ENCODE results near the gene CAPN2. TPM values are rescaled to one million over a fixed set of nuclear protein-coding genes. Genes with fewer than 3 reads are reported as not detected.

CAPN2 gene
- total RNA-seq, 1 donor from 2014 or later: 306 TPM

DNA sequence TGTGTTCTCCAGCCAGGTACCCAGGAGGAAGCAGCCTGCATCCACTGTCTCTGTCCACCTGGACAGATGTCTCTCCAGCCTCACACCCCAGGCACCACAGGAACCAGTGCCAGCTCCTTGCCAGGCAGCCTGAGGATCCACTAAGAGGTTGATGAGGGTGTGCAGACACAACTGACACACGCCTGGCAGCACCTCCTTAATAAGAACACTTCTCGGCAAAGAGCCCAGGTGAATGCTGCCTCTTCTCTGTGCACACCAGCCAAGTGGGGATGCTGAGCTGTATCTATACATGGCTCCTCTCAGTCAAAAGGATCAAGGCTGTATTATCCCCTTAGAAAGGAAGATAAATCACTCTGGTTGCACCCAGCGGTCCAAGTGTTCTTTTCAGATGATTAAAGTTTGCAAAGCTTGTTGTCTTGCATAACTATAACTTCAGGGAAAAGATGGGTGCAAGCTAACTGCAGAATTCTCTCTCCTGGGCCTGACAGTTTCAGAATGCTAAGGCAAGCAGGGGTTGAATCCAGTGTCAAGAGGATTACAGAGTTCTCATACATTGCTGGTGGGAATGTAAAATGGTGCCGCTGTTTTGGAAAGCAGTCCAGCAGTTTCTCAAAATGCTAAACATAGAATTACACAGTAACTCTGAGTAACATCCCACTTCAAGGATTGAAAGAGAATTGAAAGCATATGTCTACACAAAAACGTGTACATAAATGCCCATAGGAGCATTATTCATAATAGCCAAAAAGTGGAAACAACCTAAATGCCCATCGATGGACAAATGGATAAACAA is 43.1 kb upstream of the CAPN2 start:
- no peak overlapping the region for H3K4me3 ChIP-seq
- TF ChIP-seq, protein P1, sequence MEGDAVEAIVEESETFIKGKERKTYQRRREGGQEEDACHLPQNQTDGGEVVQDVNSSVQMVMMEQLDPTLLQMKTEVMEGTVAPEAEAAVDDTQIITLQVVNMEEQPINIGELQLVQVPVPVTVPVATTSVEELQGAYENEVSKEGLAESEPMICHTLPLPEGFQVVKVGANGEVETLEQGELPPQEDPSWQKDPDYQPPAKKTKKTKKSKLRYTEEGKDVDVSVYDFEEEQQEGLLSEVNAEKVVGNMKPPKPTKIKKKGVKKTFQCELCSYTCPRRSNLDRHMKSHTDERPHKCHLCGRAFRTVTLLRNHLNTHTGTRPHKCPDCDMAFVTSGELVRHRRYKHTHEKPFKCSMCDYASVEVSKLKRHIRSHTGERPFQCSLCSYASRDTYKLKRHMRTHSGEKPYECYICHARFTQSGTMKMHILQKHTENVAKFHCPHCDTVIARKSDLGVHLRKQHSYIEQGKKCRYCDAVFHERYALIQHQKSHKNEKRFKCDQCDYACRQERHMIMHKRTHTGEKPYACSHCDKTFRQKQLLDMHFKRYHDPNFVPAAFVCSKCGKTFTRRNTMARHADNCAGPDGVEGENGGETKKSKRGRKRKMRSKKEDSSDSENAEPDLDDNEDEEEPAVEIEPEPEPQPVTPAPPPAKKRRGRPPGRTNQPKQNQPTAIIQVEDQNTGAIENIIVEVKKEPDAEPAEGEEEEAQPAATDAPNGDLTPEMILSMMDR (IDR thresholded peaks at IDR 0.05): no peak
- H3K27ac ChIP-seq: no peak overlapping the region
- no peak for DNase-seq
- intact Hi-C loops (cut with DNase I): no loop called here
- H3K27me3 ChIP-seq: no peaks in the 10 kb centered on the region
- H3K9me3 ChIP-seq: no peaks in the 10 kb centered on the region
- H3K4me1 ChIP-seq: no peaks in the 10 kb centered on the region
- H3K36me3 ChIP-seq: no peaks in the 10 kb centered on the region
- ATAC-seq: no peak

DNA sequence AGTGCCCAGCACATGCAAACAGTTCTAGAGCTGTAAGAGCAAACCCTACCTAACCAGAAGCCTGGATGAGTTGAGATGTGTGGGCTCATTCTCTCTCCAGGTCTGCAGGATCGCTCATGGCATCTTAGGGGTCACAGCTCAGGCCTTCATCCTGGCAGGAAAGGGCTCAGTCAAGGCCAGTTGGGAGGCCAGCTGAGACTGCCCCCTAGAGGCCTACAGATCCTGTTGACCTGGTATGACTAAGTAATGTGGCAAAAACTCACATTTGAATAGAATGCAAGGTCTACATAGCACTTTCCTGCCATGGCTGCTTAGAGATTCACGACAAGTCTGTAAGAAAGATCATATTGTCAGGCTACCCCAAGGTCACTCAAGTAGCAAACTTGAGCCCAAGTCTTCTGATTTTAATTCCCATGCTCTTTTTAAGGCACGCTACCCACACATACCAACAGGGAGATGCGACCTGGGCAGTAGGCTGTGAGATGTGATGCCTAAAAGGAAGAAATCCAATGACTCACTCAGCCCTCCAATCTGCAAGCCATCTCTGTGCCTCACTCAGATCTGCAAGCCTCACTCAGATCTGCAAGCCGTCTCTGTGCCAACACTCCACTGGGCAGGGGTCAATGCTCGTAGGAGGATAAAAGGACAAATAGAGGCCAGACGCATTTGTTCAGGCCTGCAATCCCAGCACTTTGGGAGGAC is 41.7 kb upstream of the CAPN2 start:
- no peak for DNase-seq
- Histone ChIP-seq H3K9me3 (no peaks in the 10 kb centered on the region), H3K36me3 (no peaks in the 10 kb centered on the region), H3K4me3 (no peak overlapping the region), H3K4me1 (no peaks in the 10 kb centered on the region), H3K27me3 (no peaks in the 10 kb centered on the region), H3K27ac (no peak overlapping the region)
- ATAC-seq: peak; percentile 80
- intact Hi-C loops (cut with DNase I): no loop called here
- TF ChIP-seq, protein P1 (IDR thresholded peaks at IDR 0.05): peak; percentile 48

DNA sequence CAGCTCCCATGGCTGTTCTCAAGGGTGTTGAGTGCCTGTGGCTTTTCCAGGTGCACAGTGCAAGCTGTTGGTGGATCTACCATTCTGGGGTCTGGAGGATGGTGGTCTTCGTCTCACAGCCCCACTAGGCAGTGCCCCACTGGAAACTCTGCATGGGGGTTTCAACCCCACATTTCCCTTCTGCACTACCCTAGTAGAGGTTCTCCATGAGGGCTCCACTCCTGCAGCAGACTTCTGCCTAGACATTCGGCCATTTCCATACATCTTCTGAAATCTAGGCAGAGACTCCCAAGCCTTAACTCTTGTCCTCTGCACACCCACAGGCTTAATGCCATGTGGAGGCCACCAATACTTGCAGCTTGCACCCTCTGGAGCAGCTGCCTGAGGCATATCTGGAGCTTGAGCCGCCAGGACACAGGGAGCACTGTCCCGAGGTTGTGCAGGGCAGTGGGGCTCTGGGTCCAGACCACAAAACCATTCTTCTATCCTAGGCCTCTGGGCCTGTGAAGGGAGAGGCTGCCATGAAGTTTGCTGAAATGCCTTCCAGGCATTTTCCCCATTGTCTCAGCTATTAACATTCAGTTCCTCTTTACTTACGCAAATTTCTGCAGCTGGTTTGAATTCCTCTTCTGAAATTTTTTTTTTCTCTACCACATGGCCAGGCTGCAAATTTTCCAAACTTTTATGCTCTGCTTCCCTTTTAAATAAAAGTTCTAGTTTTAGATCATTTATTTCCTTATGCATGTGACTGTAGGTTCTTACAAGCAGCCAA is 38.0 kb upstream of the CAPN2 start:
- Histone ChIP-seq H3K27ac (no peak overlapping the region), H3K36me3 (no peaks in the 10 kb centered on the region), H3K9me3 (no peaks in the 10 kb centered on the region), H3K4me3 (no peak overlapping the region), H3K27me3 (no peaks in the 10 kb centered on the region), H3K4me1 (no peaks in the 10 kb centered on the region)
- DNase-seq: no peak
- intact Hi-C loops (cut with DNase I): no loop called here
- no peak for ATAC-seq
- TF ChIP-seq, protein P1 (IDR thresholded peaks at IDR 0.05): no peak

DNA sequence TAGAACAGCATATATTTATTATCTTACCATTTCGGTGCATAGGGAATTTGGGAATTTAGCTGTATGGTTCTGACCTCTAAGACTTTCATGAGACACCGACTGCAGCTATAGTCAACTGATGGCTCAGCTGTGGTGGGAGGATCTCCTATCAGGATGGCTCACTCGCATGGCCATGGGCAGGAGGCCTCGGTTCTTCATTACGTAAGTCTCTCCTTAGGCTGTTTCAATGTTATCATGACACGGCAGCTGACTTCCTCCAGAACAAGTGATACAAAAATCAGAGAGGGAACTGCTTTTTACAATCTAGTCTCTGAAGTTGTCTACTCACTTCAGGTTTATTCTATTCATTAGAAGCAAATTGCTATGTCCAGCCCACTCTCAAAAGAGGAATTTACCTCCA is 33.5 kb upstream of the CAPN2 start:
- DNase-seq (no peak), ATAC-seq (peak; percentile 73)
- H3K4me1 ChIP-seq: no peaks in the 10 kb centered on the region
- intact Hi-C loops (cut with DNase I): no loop called here
- H3K4me3 ChIP-seq: no peak overlapping the region
- no peak overlapping the region for H3K27ac ChIP-seq
- H3K36me3 ChIP-seq: no peaks in the 10 kb centered on the region
- H3K27me3 ChIP-seq: no peaks in the 10 kb centered on the region
- no peaks in the 10 kb centered on the region for H3K9me3 ChIP-seq
- TF ChIP-seq, protein P1 (IDR thresholded peaks at IDR 0.05): no peak

DNA sequence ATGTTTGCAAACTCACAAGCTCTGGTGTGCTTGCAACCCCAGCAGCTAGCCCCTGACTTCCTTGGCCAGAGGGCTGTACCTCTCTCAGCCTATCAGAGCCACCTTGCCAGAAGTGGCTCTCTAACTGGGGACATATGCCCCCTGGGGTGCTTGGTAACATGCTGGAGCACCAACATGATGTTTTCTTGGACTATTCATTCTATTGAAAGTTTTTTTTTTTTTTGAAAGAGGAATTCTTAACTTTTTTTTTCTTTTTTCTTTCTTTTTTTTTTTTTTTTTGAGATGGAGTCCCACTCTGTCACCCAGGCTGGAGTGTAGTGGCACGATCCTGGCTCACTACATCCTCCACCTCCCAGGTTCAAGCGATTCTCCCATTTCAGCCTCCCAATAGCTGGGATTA is 32.2 kb upstream of the CAPN2 start:
- DNase-seq (no peak), ATAC-seq (no peak)
- Histone ChIP-seq H3K36me3 (no peaks in the 10 kb centered on the region), H3K4me3 (no peak overlapping the region), H3K4me1 (no peaks in the 10 kb centered on the region), H3K27me3 (no peaks in the 10 kb centered on the region), H3K9me3 (no peaks in the 10 kb centered on the region), H3K27ac (no peak overlapping the region)
- intact Hi-C loops (cut with DNase I): no loop called here
- TF ChIP-seq, protein P1 (IDR thresholded peaks at IDR 0.05): no peak

Data from upper lobe of right lung (tissue), 1 donor.